GM21528 (cell line): ENCODE data around the gene NKAPD1.

Experiments
- ATAC-seq: cut with Tn5 transposase; IDR thresholded peaks from one replicate; pipeline ENCODE4 v1.9.1; 2021; ENCODE audit warnings: mild to moderate bottlenecking, moderate library complexity; ENCODE audit not compliant: unreplicated experiment, low FRiP score

Gene NKAPD1

DNA sequence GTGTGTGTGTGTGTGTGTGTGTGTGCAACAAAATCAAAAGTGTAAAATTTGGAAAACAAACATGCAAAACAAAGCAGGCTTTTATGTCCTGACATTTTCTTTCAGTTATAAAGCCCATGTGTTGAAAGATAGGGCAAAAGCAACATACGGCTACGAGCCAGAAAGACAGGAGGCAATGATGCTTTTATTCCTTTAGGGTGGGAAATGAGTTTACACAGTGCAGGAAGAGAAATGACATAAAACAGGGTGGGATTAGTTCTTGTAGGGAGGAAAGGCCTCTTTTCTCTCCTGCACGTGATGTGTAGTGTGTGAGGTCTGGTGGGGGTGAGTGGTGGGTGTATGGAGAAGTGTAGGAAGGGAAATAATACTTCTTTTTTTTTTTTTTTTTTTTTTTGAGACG, 60.4 kb downstream of the NKAPD1 start:
- ATAC-seq, result no peak
